ENCODE results near the gene KCNQ5. TPM values are rescaled to one million over a fixed set of nuclear protein-coding genes. Genes with fewer than 3 reads are reported as not detected.

Gene KCNQ5
- total and polyA plus RNA-seq, 2 donors (not counting 1 experiment from before 2014, with no cell fraction given) = 0.74 to 4.6 TPM

GRCh38 chr6:72672906-72673305, 51.0 kb downstream of the KCNQ5 start:
- Histone ChIP-seq H3K27ac (ENCODE audit: insufficient read depth, low read length) (no peak overlapping the region), H2AFZ (ENCODE audit: low read length) (no peak overlapping the region), H4K20me1 (ENCODE audit: control insufficient read depth, extremely low read depth, insufficient read depth, low read length) (no peaks in the 10 kb centered on the region), H3K4me2 (ENCODE audit: extremely low read depth, insufficient read depth, low read length) (no peak overlapping the region), H3K27me3 (ENCODE audit: control insufficient read depth, insufficient read depth, low read length) (no peaks in the 10 kb centered on the region), H3K9ac (ENCODE audit: insufficient read depth, low read length) (no peak overlapping the region), H3K9me3 (ENCODE audit: control insufficient read depth, insufficient read depth, low read depth, low read length) (no peaks in the 10 kb centered on the region), H3K4me1 (ENCODE audit: control insufficient read depth, extremely low read depth, insufficient read depth, low read length) (no peaks in the 10 kb centered on the region), H3K4me3 (replicated peaks in 1 of 4; ENCODE audit: control extremely low read depth in 1 of 4, insufficient read depth in 1 of 4, low read depth in 3 of 4, low read length in 4 of 4) (no peak overlapping the region), H3K36me3 (ENCODE audit: control insufficient read depth, insufficient read depth, low read length) (no peaks in the 10 kb centered on the region), H3K79me2 (ENCODE audit: control insufficient read depth, insufficient read depth, low read length) (no peaks in the 10 kb centered on the region)
- no peak for TF ChIP-seq EZH2 (IDR thresholded peaks at IDR 0.05; ENCODE audit: low read length, missing control alignments)
- no peak for TF ChIP-seq CTCF (conservative IDR thresholded peaks at IDR 0.05 in 1 of 2, IDR thresholded peaks at IDR 0.05 in 1 of 2; ENCODE audit: low read depth in 1 of 2, low read length in 2 of 2)
- DNase-seq (ENCODE audit: low read depth in 2 of 2) = no peak

GRCh38 chr6:72674842-72675241, 53.0 kb downstream of the KCNQ5 start:
- Histone ChIP-seq H4K20me1 (ENCODE audit: control insufficient read depth, extremely low read depth, insufficient read depth, low read length) (no peaks in the 10 kb centered on the region), H3K79me2 (ENCODE audit: control insufficient read depth, insufficient read depth, low read length) (no peaks in the 10 kb centered on the region), H3K27me3 (ENCODE audit: control insufficient read depth, insufficient read depth, low read length) (no peaks in the 10 kb centered on the region), H3K27ac (ENCODE audit: insufficient read depth, low read length) (no peak overlapping the region), H3K4me2 (ENCODE audit: extremely low read depth, insufficient read depth, low read length) (no peak overlapping the region), H3K4me3 (replicated peaks in 1 of 4; ENCODE audit: control extremely low read depth in 1 of 4, insufficient read depth in 1 of 4, low read depth in 3 of 4, low read length in 4 of 4) (no peak overlapping the region), H3K36me3 (ENCODE audit: control insufficient read depth, insufficient read depth, low read length) (no peaks in the 10 kb centered on the region), H3K9ac (ENCODE audit: insufficient read depth, low read length) (no peak overlapping the region), H3K9me3 (ENCODE audit: control insufficient read depth, insufficient read depth, low read depth, low read length) (no peaks in the 10 kb centered on the region), H3K4me1 (ENCODE audit: control insufficient read depth, extremely low read depth, insufficient read depth, low read length) (no peaks in the 10 kb centered on the region), H2AFZ (ENCODE audit: low read length) (no peak overlapping the region)
- no peak for DNase-seq (ENCODE audit: low read depth in 2 of 2)
- TF ChIP-seq EZH2 (IDR thresholded peaks at IDR 0.05; ENCODE audit: low read length, missing control alignments) (no peak), CTCF (conservative IDR thresholded peaks at IDR 0.05 in 1 of 2, IDR thresholded peaks at IDR 0.05 in 1 of 2; ENCODE audit: low read depth in 1 of 2, low read length in 2 of 2) (no peak)

DNA sequence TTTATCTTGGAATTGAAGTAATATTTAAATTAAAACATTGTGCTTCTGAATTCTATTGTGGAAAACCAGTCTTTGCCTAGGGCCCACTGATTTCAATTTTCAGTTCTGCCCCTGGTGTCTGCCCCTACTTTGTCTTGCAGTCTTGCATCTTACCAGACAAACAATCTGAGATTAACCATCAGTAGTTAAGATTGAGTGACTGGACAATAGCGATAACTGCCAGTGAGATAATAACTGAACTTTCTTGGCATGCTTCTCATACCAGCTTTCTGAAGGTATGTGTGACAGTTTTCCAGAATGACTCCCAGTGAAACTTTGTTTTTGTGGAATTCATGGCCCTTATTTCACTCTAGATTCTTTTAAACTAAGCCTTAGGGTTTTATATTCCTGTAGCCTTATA, 53.5 kb downstream of the KCNQ5 start:
- H4K20me1 ChIP-seq (ENCODE audit: control insufficient read depth, extremely low read depth, insufficient read depth, low read length) = no peaks in the 10 kb centered on the region
- no peaks in the 10 kb centered on the region for H3K27me3 ChIP-seq (ENCODE audit: control insufficient read depth, insufficient read depth, low read length)
- H3K79me2 ChIP-seq (ENCODE audit: control insufficient read depth, insufficient read depth, low read length) = no peaks in the 10 kb centered on the region
- no peak overlapping the region for H3K9ac ChIP-seq (ENCODE audit: insufficient read depth, low read length)
- H3K4me1 ChIP-seq (ENCODE audit: control insufficient read depth, extremely low read depth, insufficient read depth, low read length) = no peaks in the 10 kb centered on the region
- H3K27ac ChIP-seq (ENCODE audit: insufficient read depth, low read length) = no peak overlapping the region
- no peak overlapping the region for H3K4me2 ChIP-seq (ENCODE audit: extremely low read depth, insufficient read depth, low read length)
- H3K9me3 ChIP-seq (ENCODE audit: control insufficient read depth, insufficient read depth, low read depth, low read length) = no peaks in the 10 kb centered on the region
- TF ChIP-seq CTCF (conservative IDR thresholded peaks at IDR 0.05 in 1 of 2, IDR thresholded peaks at IDR 0.05 in 1 of 2; ENCODE audit: low read depth in 1 of 2, low read length in 2 of 2) (no peak), EZH2 (IDR thresholded peaks at IDR 0.05; ENCODE audit: low read length, missing control alignments) (no peak)
- no peaks in the 10 kb centered on the region for H3K36me3 ChIP-seq (ENCODE audit: control insufficient read depth, insufficient read depth, low read length)
- DNase-seq (ENCODE audit: low read depth in 2 of 2) = peak in 1 of 2 donors; percentile 34
- H3K4me3 ChIP-seq (replicated peaks in 1 of 4; ENCODE audit: control extremely low read depth in 1 of 4, insufficient read depth in 1 of 4, low read depth in 3 of 4, low read length in 4 of 4) = no peak overlapping the region
- no peak overlapping the region for H2AFZ ChIP-seq (ENCODE audit: low read length)
